Esophagus squamous epithelium (tissue), 4 donors: ENCODE measurements around the gene ZFP91.

ENCODE experiments used
- POLR2A ChIP-seq, 4 donors: fragments of 450-650 bp; IDR thresholded peaks; one replicate each; pipeline ENCODE4 v1.6.1; 2017; ENCODE audit warnings: antibody characterized with exemption in 4 of 4, mild to moderate bottlenecking in 4 of 4, moderate library complexity in 3 of 4
- TF ChIP-seq, protein P1 (sequence below), 6 experiments: fragments of 450-650 bp in 4 of 6; fragments of 200-600 bp in 2 of 6; sonication (generic) in 2 of 6; IDR thresholded peaks; one replicate each; pipeline ENCODE4 v1.5.1; 2016 to 2019; ENCODE audit warnings: antibody characterized with exemption in 6 of 6, mild to moderate bottlenecking in 4 of 6, moderate library complexity in 4 of 6

DNA sequence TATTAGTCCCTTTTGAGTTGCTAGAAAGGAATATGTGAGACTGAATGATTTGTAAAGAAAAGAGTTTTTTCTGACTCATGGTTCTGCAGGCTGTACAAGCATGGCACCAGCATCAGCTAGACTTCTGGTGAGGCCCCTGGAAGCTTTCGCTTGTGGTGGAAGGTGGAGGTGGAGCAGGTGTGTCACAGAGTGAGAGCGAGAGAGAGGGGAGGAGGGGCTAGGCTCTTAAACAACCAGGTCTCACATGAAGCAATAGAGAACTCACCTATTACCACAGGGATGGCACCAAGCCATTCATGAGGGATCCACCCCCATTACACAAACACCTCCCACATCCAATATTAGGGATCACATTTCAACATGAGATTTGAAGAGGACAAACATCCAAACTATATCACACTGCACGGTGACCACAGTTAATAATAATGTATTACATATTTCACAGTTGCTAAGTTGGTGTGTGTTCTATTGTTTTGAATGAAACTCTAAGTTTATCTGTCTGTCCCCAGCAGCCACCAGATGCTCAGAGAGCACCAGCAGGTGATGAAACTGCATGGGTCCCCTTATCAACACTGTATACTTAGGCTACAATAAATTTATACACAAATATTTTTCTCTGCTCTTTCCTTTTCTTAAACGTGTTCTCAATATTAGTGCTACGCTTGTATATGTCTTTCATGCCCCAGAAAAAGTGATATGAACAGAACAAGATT, 14.1 kb downstream of the ZFP91 start:
- TF ChIP-seq, protein P1, sequence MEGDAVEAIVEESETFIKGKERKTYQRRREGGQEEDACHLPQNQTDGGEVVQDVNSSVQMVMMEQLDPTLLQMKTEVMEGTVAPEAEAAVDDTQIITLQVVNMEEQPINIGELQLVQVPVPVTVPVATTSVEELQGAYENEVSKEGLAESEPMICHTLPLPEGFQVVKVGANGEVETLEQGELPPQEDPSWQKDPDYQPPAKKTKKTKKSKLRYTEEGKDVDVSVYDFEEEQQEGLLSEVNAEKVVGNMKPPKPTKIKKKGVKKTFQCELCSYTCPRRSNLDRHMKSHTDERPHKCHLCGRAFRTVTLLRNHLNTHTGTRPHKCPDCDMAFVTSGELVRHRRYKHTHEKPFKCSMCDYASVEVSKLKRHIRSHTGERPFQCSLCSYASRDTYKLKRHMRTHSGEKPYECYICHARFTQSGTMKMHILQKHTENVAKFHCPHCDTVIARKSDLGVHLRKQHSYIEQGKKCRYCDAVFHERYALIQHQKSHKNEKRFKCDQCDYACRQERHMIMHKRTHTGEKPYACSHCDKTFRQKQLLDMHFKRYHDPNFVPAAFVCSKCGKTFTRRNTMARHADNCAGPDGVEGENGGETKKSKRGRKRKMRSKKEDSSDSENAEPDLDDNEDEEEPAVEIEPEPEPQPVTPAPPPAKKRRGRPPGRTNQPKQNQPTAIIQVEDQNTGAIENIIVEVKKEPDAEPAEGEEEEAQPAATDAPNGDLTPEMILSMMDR (IDR thresholded peaks at IDR 0.05), result no peak
- TF ChIP-seq POLR2A (IDR thresholded peaks at IDR 0.05), result no peak
